Measurements from ENCODE around the gene EPHB2.
"Not testable (repeated sequence)": the region's sequence is repeated elsewhere in the genome, so short reads cannot be mapped to it uniquely, and the experiment has no call there.

EPHB2 gene

DNA sequence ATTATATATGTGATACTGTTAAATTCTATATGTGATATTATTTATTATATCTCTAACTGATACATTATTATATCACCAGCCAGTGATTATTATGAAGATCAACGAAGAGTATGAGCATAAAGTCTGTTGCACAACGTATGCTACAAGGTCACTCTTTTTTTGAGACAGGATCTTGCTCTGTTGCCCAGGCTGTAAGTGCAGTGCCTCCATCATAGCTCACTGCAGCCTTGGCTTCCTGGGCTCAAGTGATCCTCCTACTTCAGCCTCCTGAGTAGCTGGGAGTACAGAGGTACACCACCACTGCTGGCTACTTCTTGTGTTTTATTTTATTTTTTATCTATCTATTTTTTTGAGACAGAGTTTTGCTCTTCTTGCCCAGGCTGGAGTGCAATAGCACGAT lies 14.0 kb upstream of the EPHB2 start:
- Histone ChIP-seq H3K27me3 (ENCODE audit: control insufficient read depth, insufficient read depth, low read length) (no peaks in the 10 kb centered on the region), H3K36me3 (ENCODE audit: control insufficient read depth, insufficient read depth, low read length) (no peaks in the 10 kb centered on the region), H3K9ac (ENCODE audit: low read depth, low read length) (no peak overlapping the region), H3K9me3 (ENCODE audit: control insufficient read depth, insufficient read depth, low read length) (no peaks in the 10 kb centered on the region), H3K4me3 (ENCODE audit: low read depth, low read length) (no peak overlapping the region), H3K4me1 (ENCODE audit: control insufficient read depth, insufficient read depth, low read length) (no peaks in the 10 kb centered on the region)

DNA sequence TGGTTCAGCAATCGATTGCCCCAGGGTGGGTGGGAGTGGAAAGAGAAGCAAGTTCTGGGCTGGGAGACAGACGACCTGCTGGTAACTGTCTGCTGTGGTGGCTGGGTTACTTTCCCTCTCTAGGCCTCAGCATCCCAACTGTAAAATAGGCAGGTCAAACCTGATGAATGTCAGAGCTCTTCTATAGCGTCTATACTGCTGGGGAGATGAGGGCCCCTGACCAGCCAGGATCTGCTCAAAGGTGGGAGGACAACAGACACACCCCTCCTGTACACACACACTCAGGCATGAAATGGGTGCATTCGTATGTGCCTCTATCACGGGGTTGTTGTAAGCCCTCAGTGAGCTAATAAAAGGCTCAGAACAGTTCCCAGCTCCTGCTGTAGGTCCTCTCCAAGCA lies 12.7 kb upstream of the EPHB2 start:
- H3K9ac ChIP-seq (ENCODE audit: low read depth, low read length): no peak overlapping the region

DNA sequence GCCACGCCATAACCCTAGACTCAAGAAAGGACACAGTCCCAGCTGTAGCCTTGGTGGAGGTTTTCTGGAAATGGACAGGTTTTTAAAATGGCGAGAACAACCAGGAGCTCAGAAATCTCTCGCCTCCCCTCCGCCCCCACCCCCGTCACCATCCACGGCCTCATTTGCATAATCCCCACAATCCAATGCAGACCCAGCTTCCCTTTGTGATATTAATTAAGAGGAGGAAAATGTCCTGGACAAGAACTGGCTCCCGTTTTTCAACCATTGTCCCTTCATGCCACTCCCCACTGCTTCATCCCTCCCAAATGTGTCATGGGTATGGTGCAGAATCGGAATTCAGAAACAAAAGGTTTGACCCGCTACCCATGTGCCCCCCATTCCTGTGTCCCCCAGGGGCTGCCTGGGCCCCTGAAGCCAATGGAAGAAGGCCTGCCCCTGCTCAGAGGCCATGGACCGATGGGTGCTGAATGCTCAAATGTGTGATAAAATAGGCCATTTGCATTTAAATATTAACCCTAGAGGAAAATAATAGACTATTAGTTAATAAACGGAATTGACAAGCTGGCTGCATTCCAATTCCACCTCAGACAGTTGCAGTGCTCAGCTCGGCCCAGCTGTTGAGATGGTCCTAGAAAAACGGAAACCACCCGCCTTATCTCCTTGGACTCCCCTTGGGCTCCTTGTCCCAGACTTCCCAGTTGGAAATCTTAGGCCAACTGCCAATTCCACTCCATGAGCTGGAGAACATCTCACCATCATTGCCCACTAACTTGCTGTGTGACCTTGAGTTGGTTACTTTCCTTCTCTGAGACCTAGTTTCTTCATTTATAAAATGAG lies 10.7 kb upstream of the EPHB2 start:
- Histone ChIP-seq H3K4me3 (ENCODE audit: low read depth, low read length) (no peak overlapping the region), H3K9me3 (ENCODE audit: control insufficient read depth, insufficient read depth, low read length) (no peaks in the 10 kb centered on the region), H3K4me1 (ENCODE audit: control insufficient read depth, insufficient read depth, low read length) (no peaks in the 10 kb centered on the region), H3K27me3 (ENCODE audit: control insufficient read depth, insufficient read depth, low read length) (no peaks in the 10 kb centered on the region), H3K9ac (ENCODE audit: low read depth, low read length) (no peak overlapping the region), H3K36me3 (ENCODE audit: control insufficient read depth, insufficient read depth, low read length) (no peaks in the 10 kb centered on the region)

More for the DNA sequence above, 12.7 kb upstream of the EPHB2 start:
- no peaks in the 10 kb centered on the region for H3K9me3 ChIP-seq (ENCODE audit: control insufficient read depth, insufficient read depth, low read length)
- no peaks in the 10 kb centered on the region for H3K36me3 ChIP-seq (ENCODE audit: control insufficient read depth, insufficient read depth, low read length)
- no peaks in the 10 kb centered on the region for H3K4me1 ChIP-seq (ENCODE audit: control insufficient read depth, insufficient read depth, low read length)
- no peaks in the 10 kb centered on the region for H3K27me3 ChIP-seq (ENCODE audit: control insufficient read depth, insufficient read depth, low read length)
- no peak overlapping the region for H3K4me3 ChIP-seq (ENCODE audit: low read depth, low read length)

DNA sequence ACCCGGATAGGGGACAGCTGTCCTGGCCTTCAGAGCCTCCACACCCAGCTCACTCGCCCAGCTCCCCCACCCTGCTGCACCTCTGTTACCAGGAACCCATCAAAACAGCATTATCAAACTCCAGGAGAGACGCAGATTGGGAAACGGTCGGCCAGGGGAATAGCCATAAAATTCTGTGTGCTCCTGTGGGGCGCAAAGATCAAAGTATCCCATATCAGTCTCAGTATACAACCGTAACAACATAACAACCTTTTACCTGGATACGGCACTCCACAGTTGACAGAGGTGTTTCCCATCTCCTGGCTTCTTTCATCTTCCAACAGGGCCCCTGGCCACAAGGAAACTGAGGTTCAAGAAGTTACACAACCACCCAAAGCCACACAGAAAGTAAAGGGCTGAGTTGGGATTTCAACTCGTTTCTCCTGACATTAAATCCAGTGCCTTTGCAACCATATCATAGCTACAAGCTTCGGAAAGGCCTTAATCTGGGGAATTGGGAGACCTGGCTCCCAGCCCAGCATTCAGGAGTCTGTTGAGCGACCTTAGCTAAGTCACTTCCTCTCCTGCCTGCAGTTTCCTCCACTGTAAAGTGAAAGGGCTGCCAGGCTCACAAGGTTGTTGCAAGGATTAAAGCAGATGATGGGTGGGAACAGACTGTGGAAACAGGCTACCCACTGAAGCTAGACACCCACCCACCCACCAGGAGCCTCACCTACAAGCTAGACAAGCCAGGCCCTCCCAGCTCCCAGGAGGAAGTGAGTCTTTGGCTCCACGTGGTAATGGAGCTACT lies 8.1 kb upstream of the EPHB2 start:
- H3K4me1 ChIP-seq (ENCODE audit: control insufficient read depth, insufficient read depth, low read length): no peaks in the 10 kb centered on the region
- no peaks in the 10 kb centered on the region for H3K9me3 ChIP-seq (ENCODE audit: control insufficient read depth, insufficient read depth, low read length)
- no peaks in the 10 kb centered on the region for H3K36me3 ChIP-seq (ENCODE audit: control insufficient read depth, insufficient read depth, low read length)
- H3K27me3 ChIP-seq (ENCODE audit: control insufficient read depth, insufficient read depth, low read length): no peaks in the 10 kb centered on the region
- no peak overlapping the region for H3K4me3 ChIP-seq (ENCODE audit: low read depth, low read length)
- no peak overlapping the region for H3K9ac ChIP-seq (ENCODE audit: low read depth, low read length)

DNA sequence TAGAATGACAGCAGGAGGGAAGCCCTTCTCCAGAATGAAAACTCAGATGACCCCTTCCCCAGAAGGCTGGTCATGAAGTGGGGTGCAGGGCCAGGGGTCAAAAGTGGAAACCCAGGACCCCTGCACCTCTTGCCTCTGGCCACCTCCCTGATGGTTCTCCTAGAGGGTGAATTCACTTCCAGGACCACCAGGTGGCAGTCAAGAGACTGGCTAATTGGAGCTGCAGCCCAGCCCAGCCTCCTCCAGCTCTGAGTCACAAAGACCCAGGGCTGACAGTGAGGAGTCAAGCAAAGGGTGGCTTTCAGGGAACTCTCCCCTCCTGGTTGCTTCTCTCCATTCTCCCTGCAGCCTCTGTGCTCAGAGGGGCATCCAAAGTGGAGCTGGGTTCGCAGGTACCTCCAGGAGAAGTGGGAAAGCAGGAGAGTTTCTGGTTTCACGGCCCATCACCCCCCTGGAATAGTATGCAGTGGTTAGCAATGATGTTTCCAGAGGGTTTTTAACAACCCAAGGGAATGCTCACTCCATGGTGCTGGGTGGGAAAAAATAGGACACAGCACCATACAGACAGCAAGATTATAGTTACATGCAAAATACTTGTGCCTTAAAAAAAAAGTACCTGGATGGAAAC lies 6.1 kb upstream of the EPHB2 start:
- Histone ChIP-seq H3K36me3 (ENCODE audit: control insufficient read depth, insufficient read depth, low read length) (no peaks in the 10 kb centered on the region), H3K4me3 (ENCODE audit: low read depth, low read length) (no peak overlapping the region), H3K4me1 (ENCODE audit: control insufficient read depth, insufficient read depth, low read length) (no peaks in the 10 kb centered on the region), H3K9me3 (ENCODE audit: control insufficient read depth, insufficient read depth, low read length) (no peaks in the 10 kb centered on the region), H3K9ac (ENCODE audit: low read depth, low read length) (no peak overlapping the region), H3K27me3 (ENCODE audit: control insufficient read depth, insufficient read depth, low read length) (peaks cover 5% of the 10 kb centered on the region)

DNA sequence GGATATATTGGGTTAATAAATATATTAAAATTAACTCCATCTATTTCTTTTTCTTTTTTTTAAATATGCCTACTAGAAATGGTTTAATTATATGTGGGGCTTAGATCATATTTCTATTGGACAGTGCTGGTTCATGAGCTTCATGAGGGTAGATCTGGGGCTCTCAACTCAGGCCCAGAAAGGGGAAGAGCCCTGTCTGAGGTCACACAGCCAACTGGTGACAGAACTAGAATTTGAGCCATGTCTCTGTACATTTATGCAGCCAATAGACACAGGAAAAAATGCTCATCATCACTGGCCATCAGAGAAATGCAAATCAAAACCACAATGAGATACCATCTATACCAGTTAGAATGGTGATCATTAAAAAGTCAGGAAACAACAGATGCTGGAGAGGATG lies 5.1 kb upstream of the EPHB2 start:
- peaks cover 9% of the 10 kb centered on the region for H3K27me3 ChIP-seq (ENCODE audit: control insufficient read depth, insufficient read depth, low read length)
- no peaks in the 10 kb centered on the region for H3K9me3 ChIP-seq (ENCODE audit: control insufficient read depth, insufficient read depth, low read length)
- H3K36me3 ChIP-seq (ENCODE audit: control insufficient read depth, insufficient read depth, low read length): no peaks in the 10 kb centered on the region
- H3K9ac ChIP-seq (ENCODE audit: low read depth, low read length): no peak overlapping the region
- H3K4me1 ChIP-seq (ENCODE audit: control insufficient read depth, insufficient read depth, low read length): no peaks in the 10 kb centered on the region
- no peak overlapping the region for H3K4me3 ChIP-seq (ENCODE audit: low read depth, low read length)

DNA sequence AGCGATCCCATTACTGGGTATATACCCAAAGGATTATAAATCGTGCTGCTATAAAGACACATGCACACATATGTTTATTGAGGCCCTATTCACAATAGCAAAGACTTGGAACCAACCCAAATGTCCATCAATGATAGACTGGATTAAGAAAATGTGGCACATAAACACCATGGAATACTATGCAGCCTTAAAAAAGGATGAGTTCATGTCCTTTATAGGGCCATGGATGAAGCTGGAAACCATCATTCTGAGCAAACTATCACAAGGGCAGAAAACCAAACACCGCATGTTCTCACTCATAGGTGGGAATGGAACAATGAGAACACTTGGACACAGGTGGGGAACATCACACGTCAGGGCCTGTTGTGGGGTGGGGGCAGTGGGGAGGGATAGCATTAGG lies 4.5 kb upstream of the EPHB2 start:
- H3K9ac ChIP-seq (ENCODE audit: low read depth, low read length); H3K9me3 ChIP-seq (ENCODE audit: control insufficient read depth, insufficient read depth, low read length); H3K4me1 ChIP-seq (ENCODE audit: control insufficient read depth, insufficient read depth, low read length); H3K36me3 ChIP-seq (ENCODE audit: control insufficient read depth, insufficient read depth, low read length); H3K27me3 ChIP-seq (ENCODE audit: control insufficient read depth, insufficient read depth, low read length); H3K4me3 ChIP-seq (ENCODE audit: low read depth, low read length): not testable (repeated sequence)

DNA sequence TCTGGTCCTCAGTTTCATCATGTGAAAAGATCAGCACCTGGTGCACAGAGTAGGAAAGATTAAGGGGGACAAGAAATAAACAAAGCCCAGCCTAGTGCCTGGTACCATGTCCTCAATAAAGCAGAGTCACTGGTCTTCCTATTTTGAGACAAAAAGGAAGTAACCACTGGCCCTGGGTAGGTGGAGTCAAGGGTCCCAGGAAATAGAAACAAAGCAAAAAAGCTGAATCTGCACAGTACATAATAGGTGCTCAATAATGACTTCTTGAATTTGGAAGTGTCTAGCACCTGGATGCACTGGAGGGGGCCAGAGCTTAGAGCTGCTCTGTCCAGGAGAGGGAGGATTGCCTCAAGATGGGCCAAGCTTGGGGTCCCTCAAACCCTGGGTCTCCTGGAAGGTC lies 1.9 kb upstream of the EPHB2 start:
- no peaks in the 10 kb centered on the region for H3K9me3 ChIP-seq (ENCODE audit: control insufficient read depth, insufficient read depth, low read length)
- H3K36me3 ChIP-seq (ENCODE audit: control insufficient read depth, insufficient read depth, low read length): no peaks in the 10 kb centered on the region
- no peak overlapping the region for H3K9ac ChIP-seq (ENCODE audit: low read depth, low read length)
- H3K27me3 ChIP-seq (ENCODE audit: control insufficient read depth, insufficient read depth, low read length): peaks cover 23% of the 10 kb centered on the region
- no peaks in the 10 kb centered on the region for H3K4me1 ChIP-seq (ENCODE audit: control insufficient read depth, insufficient read depth, low read length)
- no peak overlapping the region for H3K4me3 ChIP-seq (ENCODE audit: low read depth, low read length)

DNA sequence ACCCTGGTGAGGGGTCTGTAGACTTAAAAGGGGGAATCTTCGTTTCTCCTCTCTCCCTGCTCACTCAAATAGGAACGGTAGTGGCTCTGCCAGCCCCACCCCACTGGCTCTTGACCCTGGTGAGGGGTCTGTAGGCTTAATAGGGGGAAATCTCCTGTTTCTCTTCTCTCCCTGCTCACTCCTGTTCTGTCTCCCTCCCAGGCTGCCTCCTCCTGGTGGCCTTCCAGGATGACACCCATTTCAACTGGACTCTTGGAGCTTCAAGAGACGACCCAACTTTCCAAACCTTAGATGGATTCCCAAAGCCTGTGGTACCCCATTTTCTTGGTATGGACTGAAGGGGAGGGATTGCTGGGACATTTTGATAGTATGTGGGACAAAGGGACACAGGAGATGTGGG lies 1.4 kb upstream of the EPHB2 start:
- Histone ChIP-seq H3K4me3 (ENCODE audit: low read depth, low read length) (no peak overlapping the region), H3K9ac (ENCODE audit: low read depth, low read length) (no peak overlapping the region), H3K9me3 (ENCODE audit: control insufficient read depth, insufficient read depth, low read length) (no peaks in the 10 kb centered on the region), H3K27me3 (ENCODE audit: control insufficient read depth, insufficient read depth, low read length) (peaks cover 24% of the 10 kb centered on the region), H3K4me1 (ENCODE audit: control insufficient read depth, insufficient read depth, low read length) (no peaks in the 10 kb centered on the region), H3K36me3 (ENCODE audit: control insufficient read depth, insufficient read depth, low read length) (no peaks in the 10 kb centered on the region)

DNA sequence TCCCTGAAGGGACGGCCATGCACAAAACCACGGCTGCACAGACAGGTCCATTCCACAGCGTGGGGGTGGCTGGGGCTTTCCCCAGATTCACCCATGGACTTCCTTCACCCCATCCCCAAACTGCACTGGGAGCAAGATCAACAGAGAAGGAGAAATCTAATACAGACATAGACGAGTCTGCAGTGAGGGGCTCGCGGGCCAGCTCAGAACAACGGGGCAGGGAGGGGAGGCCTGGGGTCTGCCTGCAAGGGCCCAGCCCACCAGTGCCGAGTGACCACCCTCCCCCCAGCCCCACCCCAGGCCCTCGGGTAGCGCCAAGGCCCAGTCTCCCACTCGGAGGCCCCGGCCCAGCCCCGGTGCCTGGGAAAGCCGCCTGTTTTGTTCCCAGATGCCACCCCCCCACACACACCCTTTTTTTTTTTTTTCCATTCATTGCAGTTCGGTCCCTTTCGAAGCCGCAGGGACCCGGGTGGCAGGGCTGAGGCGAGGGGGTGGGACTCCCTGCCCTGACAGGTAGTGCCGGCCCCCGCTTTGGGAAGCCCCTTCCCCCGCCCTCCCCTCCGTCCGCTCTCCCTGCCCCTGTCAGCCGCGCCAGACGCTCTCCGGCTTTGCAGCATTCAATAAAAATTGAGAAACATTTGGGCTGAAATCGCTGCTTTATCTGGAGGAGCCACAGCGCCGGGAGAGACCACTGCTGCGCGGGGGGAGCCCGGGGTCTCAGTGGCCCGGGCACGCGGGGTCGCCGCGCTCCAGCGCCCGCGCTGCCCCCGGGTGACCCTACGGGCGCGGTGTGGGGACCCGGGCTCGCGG lies 543 bp upstream of the EPHB2 start:
- H3K36me3 ChIP-seq (ENCODE audit: control insufficient read depth, insufficient read depth, low read length): no peaks in the 10 kb centered on the region
- peaks cover 24% of the 10 kb centered on the region for H3K27me3 ChIP-seq (ENCODE audit: control insufficient read depth, insufficient read depth, low read length)
- H3K4me1 ChIP-seq (ENCODE audit: control insufficient read depth, insufficient read depth, low read length): no peaks in the 10 kb centered on the region
- no peak overlapping the region for H3K9ac ChIP-seq (ENCODE audit: low read depth, low read length)
- H3K9me3 ChIP-seq (ENCODE audit: control insufficient read depth, insufficient read depth, low read length): no peaks in the 10 kb centered on the region
- peak overlapping the region; percentile 18 for H3K4me3 ChIP-seq (ENCODE audit: low read depth, low read length)

DNA sequence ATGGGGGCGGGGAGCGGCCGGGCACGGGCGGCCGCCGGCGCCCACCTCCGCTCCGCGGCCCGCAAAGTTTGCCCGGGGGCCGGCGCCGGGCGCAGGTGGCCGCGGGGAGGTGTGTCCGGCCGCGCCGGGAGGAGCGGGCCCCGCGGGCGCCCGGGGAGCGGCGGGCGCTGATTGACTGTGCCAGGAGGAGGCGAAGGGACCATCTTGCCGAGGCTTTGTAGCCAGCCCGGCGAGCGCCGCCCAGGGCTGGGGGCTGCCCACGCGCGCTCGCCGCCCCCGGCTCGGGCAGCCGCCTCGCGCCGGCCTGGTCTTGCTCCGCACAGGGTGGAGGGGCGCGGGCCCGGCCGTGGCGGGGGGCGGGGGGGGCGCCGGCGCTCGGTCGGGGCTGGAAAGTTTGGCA lies 432 bp downstream of the EPHB2 start:
- Histone ChIP-seq H3K36me3 (ENCODE audit: control insufficient read depth, insufficient read depth, low read length) (no peaks in the 10 kb centered on the region), H3K9me3 (ENCODE audit: control insufficient read depth, insufficient read depth, low read length) (no peaks in the 10 kb centered on the region), H3K27me3 (ENCODE audit: control insufficient read depth, insufficient read depth, low read length) (peaks cover 24% of the 10 kb centered on the region), H3K9ac (ENCODE audit: low read depth, low read length) (no peak overlapping the region), H3K4me3 (ENCODE audit: low read depth, low read length) (peak overlapping the region; percentile 22), H3K4me1 (ENCODE audit: control insufficient read depth, insufficient read depth, low read length) (no peaks in the 10 kb centered on the region)

All from iPS-15b (cell line).